Body of pancreas (tissue), 4 donors: ENCODE measurements around the gene RSRC2.

Experiments
- CTCF ChIP-seq, 7 experiments: fragments of 450-650 bp in 4 of 7; fragments of 200-600 bp in 3 of 7; sonication (generic) in 3 of 7; IDR thresholded peaks; one replicate each; pipeline ENCODE4 v1.5.1; 2016 to 2019; ENCODE audit warnings: antibody characterized with exemption in 7 of 7
- POLR2A ChIP-seq, 3 donors: fragments of 450-650 bp; IDR thresholded peaks; one replicate each; pipeline ENCODE4 v1.6.1; 2016; ENCODE audit warnings: antibody characterized with exemption in 3 of 3, mild to moderate bottlenecking in 2 of 3

GRCh38 chr12:122560138-122560537 is 33.4 kb upstream of the RSRC2 start:
- TF ChIP-seq CTCF (IDR thresholded peaks at IDR 0.05) (no peak), POLR2A (IDR thresholded peaks at IDR 0.05) (no peak)
